ENCODE measurements around the gene EXOSC7. TPM values are rescaled to one million over a fixed set of nuclear protein-coding genes. Genes with fewer than 3 reads are reported as not detected.

EXOSC7 gene
- total and polyA plus RNA-seq, 11 donors = 23.8 to 87.3 (median 32.9) TPM

- H3K4me1 ChIP-seq = peaks cover 8 to 73% (median 40%) of the 10 kb centered on the region in 12 donors
- H3K27ac ChIP-seq = peak overlapping the region in 5 of 12 donors; percentile 16 to 46 (median 36)
- ATAC-seq (no peak), DNase-seq (no peak)
- H3K27me3 ChIP-seq = no peaks in the 10 kb centered on the region
- intact Hi-C loops (cut with DNase I) = no loop called here
- 62 to 90% (median 83%) methylated on average over 5 to 8 of the region's 8 CpGs for WGBS, 4 donors
- H3K36me3 ChIP-seq = peaks cover 0 to 53% (median 27%) of the 10 kb centered on the region in 9 donors
- TF ChIP-seq POLR2A (IDR thresholded peaks at IDR 0.05) (no peak), CTCF (IDR thresholded peaks at IDR 0.05) (no peak)
- peaks cover 0 to 9% (median 0%) of the 10 kb centered on the region in 12 donors for H3K9me3 ChIP-seq
- no peak overlapping the region for H3K4me3 ChIP-seq
Measured at GRCh38 chr3:45007091-45007490, 31.0 kb downstream of the EXOSC7 start.

GRCh38 chr3:45008117-45008516, 32.1 kb downstream of the EXOSC7 start:
- no peak for TF ChIP-seq CTCF (IDR thresholded peaks at IDR 0.05)
- TF ChIP-seq POLR2A (IDR thresholded peaks at IDR 0.05) = no peak
- no peak for DNase-seq
- H3K4me3 ChIP-seq = no peak overlapping the region
- peaks cover 14 to 73% (median 39%) of the 10 kb centered on the region in 12 donors for H3K4me1 ChIP-seq
- H3K36me3 ChIP-seq = peaks cover 0 to 48% (median 20%) of the 10 kb centered on the region in 9 donors
- H3K9me3 ChIP-seq = peaks cover 0 to 9% (median 0%) of the 10 kb centered on the region in 12 donors
- H3K27me3 ChIP-seq = no peaks in the 10 kb centered on the region
- ATAC-seq = no peak
- WGBS, 4 donors = 96 to 100% (median 99%) methylated on average over 1 of the region's 1 CpG
- peak overlapping the region in 5 of 12 donors; percentile 26 to 87 (median 42) for H3K27ac ChIP-seq
- intact Hi-C loops (cut with DNase I) = no loop called here

GRCh38 chr3:45009868-45010267, 33.8 kb downstream of the EXOSC7 start:
- Histone ChIP-seq H3K27ac (peak overlapping the region in 8 of 12 donors; percentile 80 to 97 (median 86)), H3K9me3 (peaks cover 0 to 4% (median 0%) of the 10 kb centered on the region in 12 donors), H3K27me3 (no peaks in the 10 kb centered on the region), H3K4me1 (peaks cover 17 to 75% (median 33%) of the 10 kb centered on the region in 12 donors), H3K36me3 (peaks cover 0 to 40% (median 20%) of the 10 kb centered on the region in 9 donors), H3K4me3 (no peak overlapping the region)
- intact Hi-C loops (cut with DNase I) = loop anchor here in 1 of 10 donors (2.0 kb wide), 1 partner anchor 17 kb away; the partner anchor contains the start of gene CLEC3B
- 92 to 100% (median 98%) methylated on average over 1 of the region's 1 CpG for WGBS, 4 donors
- TF ChIP-seq POLR2A (IDR thresholded peaks at IDR 0.05) (no peak), CTCF (IDR thresholded peaks at IDR 0.05) (no peak)
- ATAC-seq = no peak
- DNase-seq = no peak

- no peak for TF ChIP-seq POLR2A (IDR thresholded peaks at IDR 0.05)
- TF ChIP-seq CTCF (IDR thresholded peaks at IDR 0.05) = no peak
- DNase-seq (no peak), ATAC-seq (peak in 2 of 4 donors; percentile 26 to 30)
- no peaks in the 10 kb centered on the region for H3K9me3 ChIP-seq
- no peak overlapping the region for H3K4me3 ChIP-seq
- no peaks in the 10 kb centered on the region for H3K27me3 ChIP-seq
- peak overlapping the region; percentile 80 to 97 (median 87) for H3K27ac ChIP-seq
- WGBS, 4 donors = 55 to 68% (median 57%) methylated on average over 3 of the region's 3 CpGs
- H3K4me1 ChIP-seq = peaks cover 17 to 80% (median 34%) of the 10 kb centered on the region in 12 donors
- intact Hi-C loops (cut with DNase I) = loop anchor here in 1 of 10 donors (2.0 kb wide), 1 partner anchor 16 kb away; the partner anchor contains the start of gene CLEC3B
- H3K36me3 ChIP-seq = peaks cover 0 to 30% (median 14%) of the 10 kb centered on the region in 9 donors
Measured at GRCh38 chr3:45010811-45011333, 34.8 kb downstream of the EXOSC7 start.

All from heart left ventricle (tissue), 16 donors.